GM21737 (cell line): ENCODE measurements around the gene ADIG.
"Not testable (repeated sequence)": the region's sequence is repeated elsewhere in the genome, so short reads cannot be mapped to it uniquely, and the experiment has no call there.

Experiments used
- ATAC-seq: cut with Tn5 transposase; IDR thresholded peaks from one replicate; pipeline ENCODE4 v1.9.1; 2021; ENCODE audit warnings: mild to moderate bottlenecking, moderate library complexity; ENCODE audit not compliant: unreplicated experiment

The ADIG gene

GRCh38 chr20:38569747-38570525 lies 11.1 kb upstream of the ADIG start:
- ATAC-seq: no peak

- no peak for ATAC-seq
These were observed 7.6 kb upstream of the ADIG start for GRCh38 chr20:38573413-38573812.

GRCh38 chr20:38579219-38579910 lies 1.6 kb upstream of the ADIG start:
- no peak for ATAC-seq

GRCh38 chr20:38579921-38580320 lies 1.1 kb upstream of the ADIG start:
- no peak for ATAC-seq

GRCh38 chr20:38581830-38582358 lies 897 bp downstream of the ADIG start:
- no peak for ATAC-seq

GRCh38 chr20:38583306-38583705 lies 2.3 kb downstream of the ADIG start:
- ATAC-seq: no peak

GRCh38 chr20:38584099-38584763 lies 3.2 kb downstream of the ADIG start:
- no peak for ATAC-seq

- ATAC-seq: no peak
These were observed 4.6 kb downstream of the ADIG start for GRCh38 chr20:38585404-38586180.

- ATAC-seq: no peak
These were observed 5.2 kb downstream of the ADIG start for GRCh38 chr20:38586181-38586525.

- no peak for ATAC-seq
These were observed 7.3 kb downstream of the ADIG start for GRCh38 chr20:38588303-38588702.

- ATAC-seq: no peak
These were observed 8.4 kb downstream of the ADIG start for GRCh38 chr20:38589351-38589750.

GRCh38 chr20:38589967-38590675 lies 9.1 kb downstream of the ADIG start:
- no peak for ATAC-seq

- no peak for ATAC-seq
These were observed 9.9 kb downstream of the ADIG start for GRCh38 chr20:38590676-38591473.

- no peak for ATAC-seq
These were observed 10.7 kb downstream of the ADIG start for GRCh38 chr20:38591474-38592410.

GRCh38 chr20:38592411-38592790 lies 11.4 kb downstream of the ADIG start:
- not testable (repeated sequence) for ATAC-seq

GRCh38 chr20:38594281-38594680 lies 13.3 kb downstream of the ADIG start:
- ATAC-seq: not testable (repeated sequence)

GRCh38 chr20:38595886-38596285 lies 14.9 kb downstream of the ADIG start:
- ATAC-seq: not testable (repeated sequence)

GRCh38 chr20:38599410-38599882 lies 18.4 kb downstream of the ADIG start:
- ATAC-seq: no peak
